Measurements from ENCODE around the gene PDE8A.
"Not testable (repeated sequence)": the region's sequence is repeated elsewhere in the genome, so short reads cannot be mapped to it uniquely, and the experiment has no call there.

PDE8A gene

DNA sequence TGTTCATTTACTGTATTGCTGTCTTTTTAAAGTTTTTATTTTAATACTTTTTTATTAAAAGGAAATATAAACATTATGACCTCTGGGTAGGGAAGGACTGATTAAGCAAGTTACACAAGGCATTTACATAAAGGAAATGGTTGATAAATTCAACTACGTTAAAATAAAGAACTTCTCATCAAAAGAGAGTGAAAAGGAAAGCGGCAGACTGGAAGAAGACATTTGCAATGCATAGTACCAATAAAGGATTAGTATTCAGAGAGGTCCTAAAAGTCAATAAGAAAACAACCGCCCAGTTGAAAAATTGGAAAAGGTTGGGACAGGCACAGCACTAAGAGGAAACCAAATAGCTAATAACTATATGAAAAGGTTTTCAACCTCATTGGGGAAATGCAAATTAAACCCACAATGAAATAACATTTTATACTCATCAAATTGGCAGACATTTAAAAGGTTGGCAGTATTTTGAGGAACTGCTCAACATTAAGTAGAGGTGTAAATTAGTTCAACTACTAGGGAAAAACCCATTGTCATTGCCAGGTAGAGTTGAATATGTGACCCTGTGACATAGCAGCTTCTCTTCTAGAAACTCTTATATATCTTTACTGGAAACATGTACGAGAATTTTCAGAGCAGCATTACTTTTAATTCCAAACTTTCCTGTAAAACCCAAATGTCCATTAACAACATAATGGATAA, 9.5 kb downstream of the PDE8A start:
- no peak for DNase-seq

DNA sequence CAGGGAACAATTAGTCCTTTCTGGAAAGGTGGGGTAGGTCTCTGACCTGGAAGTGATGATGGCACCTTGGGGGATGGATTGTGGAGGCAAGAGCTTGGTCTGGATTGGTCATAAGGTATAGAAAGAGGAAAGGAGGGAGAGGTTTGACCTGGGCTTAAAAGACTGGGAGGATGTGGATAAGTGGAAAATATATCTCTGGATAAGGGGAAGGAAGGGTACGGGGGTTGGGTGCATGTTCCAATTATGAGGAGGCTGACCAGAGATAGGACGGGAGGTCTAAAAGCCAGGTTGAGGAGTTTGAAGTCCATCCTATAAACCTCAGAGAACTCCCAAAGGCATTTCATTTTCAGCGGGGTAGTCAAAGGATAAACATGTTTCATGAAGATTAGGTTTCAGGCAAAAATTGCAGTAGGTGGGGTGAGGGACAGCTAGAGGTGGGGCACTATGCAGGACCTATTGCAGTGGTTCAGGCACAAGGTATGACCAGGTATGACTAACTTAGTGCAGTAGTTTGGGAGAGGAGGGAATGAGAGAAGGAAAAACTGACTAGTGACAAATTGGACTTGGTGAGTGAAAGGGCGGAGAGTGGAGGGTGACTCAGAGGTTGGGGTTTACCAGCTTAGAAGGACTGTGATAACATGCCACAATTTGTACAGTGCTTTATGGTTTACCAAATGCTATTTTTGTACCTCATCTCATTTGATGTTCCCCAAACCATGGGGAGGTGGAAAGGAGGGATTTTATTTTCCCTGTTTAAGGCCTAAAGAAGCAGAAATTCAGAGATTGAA, 10.7 kb downstream of the PDE8A start:
- DNase-seq: no peak

- no peak for DNase-seq
Observed at GRCh38 chr15:84996055-84996454, 14.4 kb downstream of the PDE8A start.

DNA sequence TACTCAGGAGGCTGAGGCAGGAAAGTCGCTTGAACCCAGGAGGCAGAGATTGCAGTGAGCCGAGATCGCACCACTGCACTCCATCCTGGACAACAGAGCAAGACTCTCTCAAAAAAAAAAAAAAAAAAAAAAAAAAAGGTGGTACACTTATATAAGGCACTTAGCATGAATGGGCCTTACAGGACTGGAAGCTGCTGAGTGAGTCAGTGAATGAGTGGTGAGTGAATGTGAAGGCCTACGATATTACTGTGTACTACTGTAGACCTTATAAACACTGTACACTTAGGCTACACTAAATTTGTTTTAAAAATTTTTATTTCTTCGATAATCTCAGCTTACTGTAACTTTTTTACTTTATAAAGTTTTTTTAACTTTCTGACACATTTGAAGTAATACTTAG, 15.1 kb downstream of the PDE8A start:
- not testable (repeated sequence) for DNase-seq

DNA sequence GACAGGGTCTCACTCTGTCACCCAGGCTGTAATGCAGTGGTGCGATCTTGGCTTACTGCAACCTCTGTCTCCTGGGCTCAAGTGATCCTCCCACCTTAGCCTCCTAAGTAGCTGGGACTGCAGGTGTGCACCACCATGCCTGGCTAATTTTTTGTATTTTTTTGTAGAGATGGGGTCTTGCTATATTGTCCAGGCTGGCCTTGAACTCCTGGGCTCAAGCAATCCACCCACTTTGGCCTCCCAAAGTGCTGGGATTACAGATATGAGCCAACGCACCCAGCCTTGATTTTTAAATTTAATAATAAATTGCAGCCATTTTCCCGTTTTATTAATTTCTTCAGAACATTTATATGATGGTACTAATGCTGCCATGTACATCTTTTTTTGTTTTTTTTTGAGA, 15.6 kb downstream of the PDE8A start:
- DNase-seq: not testable (repeated sequence)

GRCh38 chr15:85000189-85000864, 18.7 kb downstream of the PDE8A start:
- DNase-seq: no peak

- no peak for DNase-seq
Observed at GRCh38 chr15:85000937-85001336, 19.3 kb downstream of the PDE8A start.

DNA sequence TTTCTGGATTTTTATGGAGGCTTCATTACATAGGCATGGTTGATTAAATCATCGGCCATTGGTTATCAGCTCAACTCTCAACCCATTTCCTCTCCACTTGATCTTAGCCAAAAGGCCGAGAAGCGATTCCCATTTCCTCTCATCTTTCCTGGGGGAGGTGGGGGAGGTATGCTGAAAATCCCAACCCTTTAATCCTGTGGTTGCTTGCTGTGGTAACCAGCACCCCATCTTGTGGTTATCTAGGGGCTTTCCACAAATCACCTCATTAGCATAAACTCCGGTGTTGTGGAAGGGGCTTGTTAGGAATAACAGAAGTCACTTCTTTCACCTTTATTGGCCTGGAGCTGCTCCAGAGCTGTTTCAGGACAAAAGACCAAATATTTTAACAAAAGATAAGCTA, 20.9 kb downstream of the PDE8A start:
- DNase-seq: no peak

- no peak for DNase-seq
Observed at GRCh38 chr15:85003593-85004312, 22.1 kb downstream of the PDE8A start.

GRCh38 chr15:85004550-85004949, 22.9 kb downstream of the PDE8A start:
- no peak for DNase-seq

DNA sequence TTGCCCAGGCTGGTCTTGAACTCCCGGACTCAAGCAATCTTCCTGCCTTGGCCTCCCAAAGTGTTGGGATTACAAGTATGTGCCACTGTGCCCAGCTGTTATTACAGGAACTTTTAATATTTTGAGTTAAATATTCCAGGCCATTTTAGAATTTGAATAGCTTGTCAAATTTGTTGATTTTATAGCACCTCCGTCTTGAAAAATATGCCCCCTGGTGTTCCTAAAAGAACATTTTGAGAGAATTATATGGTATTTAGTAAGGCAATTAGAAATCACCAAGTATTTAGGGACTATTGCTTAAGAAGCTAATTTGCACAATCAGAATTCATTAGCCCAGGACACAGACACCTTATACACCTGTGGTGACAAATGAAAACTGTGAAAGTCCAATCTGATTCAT, 23.7 kb downstream of the PDE8A start:
- no peak for DNase-seq

GRCh38 chr15:85005746-85006145, 24.1 kb downstream of the PDE8A start:
- no peak for DNase-seq

- no peak for DNase-seq
Observed at GRCh38 chr15:85006201-85006600, 24.5 kb downstream of the PDE8A start.

DNA sequence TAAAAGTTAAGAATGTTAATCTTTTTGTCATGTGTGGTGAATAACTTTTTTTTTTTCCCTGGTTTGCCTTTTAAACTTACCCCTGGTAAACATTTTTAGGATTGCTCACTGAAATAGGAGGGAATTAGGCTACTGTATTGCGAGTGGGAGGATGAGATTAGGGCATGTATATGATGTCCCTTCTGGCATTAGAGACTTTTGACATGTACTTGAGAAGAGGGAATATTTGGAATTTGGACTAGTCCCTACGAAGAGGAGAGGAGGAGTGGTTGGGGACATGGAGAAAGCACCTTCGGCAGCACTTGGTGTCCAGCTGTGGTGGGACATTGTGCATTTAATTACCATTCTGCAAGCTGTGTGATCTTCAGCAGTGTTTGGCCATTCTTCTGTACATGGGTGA, 25.0 kb downstream of the PDE8A start:
- no peak for DNase-seq

DNA sequence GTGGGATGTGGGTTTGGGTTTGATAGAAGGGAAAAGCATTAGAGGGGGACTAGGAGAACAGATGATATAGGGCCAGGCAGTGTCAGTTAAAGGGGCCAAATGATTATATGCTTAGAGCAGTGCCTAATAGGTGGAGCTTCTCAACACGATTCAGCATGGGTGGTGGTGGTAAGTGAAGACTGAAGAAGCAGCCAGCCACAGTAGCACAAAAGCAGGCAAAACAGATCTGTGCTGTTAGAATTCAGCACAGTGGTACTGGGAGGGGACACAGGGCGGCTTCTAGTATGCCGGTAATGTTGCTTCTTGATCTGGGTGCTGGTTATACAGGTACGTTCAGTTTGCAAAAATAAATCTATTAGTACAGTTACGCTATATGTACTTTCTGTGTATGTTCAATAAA, 25.5 kb downstream of the PDE8A start:
- DNase-seq: no peak

DNA sequence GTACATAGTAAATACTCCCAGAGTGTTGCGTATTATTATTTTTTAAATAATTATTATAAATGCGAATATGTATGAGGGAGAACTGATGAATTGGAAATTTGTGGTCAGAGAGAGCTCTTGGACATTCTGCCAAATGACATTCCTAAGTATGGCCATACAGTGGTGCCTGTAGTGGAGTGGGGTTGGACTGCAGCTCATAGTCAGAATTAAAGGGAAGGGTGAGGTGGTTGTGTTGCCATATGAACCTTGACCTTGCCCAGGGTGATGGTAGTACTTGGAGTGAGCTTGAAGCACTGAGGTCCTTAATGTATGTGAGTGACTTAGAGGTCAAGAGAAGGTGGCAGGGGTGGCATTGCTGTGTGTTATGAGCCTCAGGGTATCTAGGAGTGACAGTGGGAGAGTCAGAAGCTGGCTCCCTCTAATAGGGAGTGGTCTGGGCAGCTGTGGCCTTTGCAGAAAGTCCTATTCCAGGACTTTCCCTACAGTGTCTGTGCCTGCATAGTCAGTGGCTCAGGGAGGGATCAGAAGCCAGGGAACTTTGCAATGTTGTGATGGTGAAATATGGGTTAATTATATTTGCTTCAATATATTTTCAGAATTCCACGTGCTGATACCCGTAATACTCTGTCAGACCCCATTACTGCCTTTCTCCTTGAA, 26.2 kb downstream of the PDE8A start:
- DNase-seq: no peak

- no peak for DNase-seq
Observed at GRCh38 chr15:85008474-85009260, 27.0 kb downstream of the PDE8A start.

DNA sequence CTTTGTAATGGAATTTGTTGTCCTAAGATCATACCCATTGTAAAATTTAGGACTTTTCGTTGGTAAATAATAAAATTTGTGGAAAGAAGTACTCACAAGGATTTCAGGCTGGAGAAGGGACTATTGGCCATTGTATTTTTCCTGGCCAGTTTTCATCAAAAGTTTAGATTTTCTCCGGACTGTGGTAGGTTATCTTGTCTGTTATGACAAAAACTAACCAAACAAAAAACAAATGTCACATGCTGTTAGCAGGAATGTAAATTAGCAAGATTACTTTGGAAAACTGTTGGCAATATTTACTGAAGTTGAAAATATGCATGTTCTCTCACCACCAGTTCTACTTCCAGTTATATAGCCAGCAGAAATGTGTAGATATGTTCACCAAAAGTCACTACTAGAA, 27.8 kb downstream of the PDE8A start:
- DNase-seq: no peak

- DNase-seq: no peak
Observed at GRCh38 chr15:85010071-85010385, 28.4 kb downstream of the PDE8A start.

DNA sequence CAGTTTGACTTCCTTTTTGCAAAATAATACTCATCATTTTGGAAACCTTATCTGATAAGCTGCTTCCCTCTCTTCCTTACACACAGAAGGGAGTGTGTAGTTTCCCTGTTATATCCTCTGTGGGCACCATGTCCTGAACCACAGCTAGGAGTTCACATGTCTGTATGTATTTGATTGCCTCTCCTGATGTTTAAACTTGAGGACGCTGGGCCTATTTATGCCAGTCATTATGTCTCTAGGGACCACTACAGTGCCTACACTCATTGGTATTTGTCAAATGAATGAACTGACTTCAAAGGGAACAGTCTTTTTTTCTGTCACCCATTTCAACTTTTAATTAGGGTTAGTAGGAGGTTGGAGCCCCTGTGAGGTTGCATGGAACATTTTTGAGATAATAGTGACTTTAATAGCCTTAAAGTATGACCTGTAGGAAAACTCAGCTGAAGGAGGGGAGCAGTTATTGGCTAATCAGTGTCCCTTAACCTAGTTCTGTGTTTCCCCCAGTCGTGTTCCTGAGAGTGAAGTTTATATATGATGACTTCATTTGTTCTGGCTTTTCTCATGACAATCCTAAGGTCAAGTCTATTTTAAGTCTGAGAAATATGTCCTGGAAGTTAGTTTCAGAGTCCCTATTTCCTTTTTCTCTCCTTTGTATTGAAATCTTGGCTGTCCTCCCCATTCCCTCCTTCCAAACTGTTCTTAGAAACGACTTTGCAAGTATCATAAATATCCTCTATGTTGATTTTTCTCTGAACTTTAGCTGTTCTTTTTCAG, 28.9 kb downstream of the PDE8A start:
- DNase-seq: no peak

GRCh38 chr15:85011160-85011571, 29.5 kb downstream of the PDE8A start:
- DNase-seq: no peak

Data from activated naive CD4-positive, alpha-beta T cell (primary cell).